GM12874 (cell line): ENCODE results near the gene SNAI3.

ENCODE experiments used
- TF ChIP-seq, protein P1 (sequence below): IDR thresholded peaks from 2 replicates; pipeline ENCODE4 v1.5.1; 2011; ENCODE audit warnings: low read depth, mild to moderate bottlenecking, control low read depth, low read length, moderate library complexity; ENCODE audit not compliant: insufficient read depth

Gene SNAI3

DNA sequence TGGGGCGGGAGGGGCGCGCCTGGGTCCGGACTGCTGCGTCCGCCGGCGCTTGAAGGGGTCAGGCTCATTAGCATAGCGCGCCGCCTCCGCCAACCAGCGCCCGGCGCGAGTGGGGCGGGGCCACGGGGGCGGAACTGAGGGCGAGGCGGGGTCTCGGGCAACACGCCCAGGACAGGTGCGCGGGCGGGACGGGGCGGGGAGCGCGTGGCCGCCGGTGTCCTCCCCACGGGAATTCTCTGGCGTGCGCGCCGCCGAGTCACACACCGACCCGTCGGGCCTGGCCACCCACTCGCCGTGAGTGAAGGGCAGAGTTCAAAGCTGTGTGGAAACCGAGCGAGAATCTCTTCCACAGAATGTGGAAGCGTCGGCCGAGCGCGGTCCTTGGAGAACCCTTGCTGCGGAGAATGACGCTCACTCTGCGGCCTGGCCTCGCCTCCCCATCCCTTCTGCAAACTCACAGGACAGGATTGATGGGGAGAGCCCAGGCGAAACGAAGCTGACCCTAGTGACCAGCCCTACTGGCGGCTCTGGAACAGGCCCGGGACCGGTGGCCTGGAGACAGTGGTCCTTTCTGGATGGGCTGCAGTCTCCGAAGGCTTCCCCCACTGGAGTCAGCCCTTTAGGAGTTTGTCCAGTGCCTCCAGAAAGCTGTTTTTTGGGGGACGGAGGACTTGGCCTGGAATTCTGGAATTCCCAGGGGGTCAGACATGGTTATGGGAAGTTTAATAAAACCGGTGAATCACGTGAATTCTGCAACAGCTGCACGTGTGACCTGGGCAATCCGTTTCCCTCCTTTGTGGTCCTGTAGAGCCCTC is at the start of gene SNAI3:
SNAI3 (minus strand) TSS at position 69 of the 815 bp plus-strand sequence. CDS start 101 bp downstream, outside the sequence.
- TF ChIP-seq, protein P1, sequence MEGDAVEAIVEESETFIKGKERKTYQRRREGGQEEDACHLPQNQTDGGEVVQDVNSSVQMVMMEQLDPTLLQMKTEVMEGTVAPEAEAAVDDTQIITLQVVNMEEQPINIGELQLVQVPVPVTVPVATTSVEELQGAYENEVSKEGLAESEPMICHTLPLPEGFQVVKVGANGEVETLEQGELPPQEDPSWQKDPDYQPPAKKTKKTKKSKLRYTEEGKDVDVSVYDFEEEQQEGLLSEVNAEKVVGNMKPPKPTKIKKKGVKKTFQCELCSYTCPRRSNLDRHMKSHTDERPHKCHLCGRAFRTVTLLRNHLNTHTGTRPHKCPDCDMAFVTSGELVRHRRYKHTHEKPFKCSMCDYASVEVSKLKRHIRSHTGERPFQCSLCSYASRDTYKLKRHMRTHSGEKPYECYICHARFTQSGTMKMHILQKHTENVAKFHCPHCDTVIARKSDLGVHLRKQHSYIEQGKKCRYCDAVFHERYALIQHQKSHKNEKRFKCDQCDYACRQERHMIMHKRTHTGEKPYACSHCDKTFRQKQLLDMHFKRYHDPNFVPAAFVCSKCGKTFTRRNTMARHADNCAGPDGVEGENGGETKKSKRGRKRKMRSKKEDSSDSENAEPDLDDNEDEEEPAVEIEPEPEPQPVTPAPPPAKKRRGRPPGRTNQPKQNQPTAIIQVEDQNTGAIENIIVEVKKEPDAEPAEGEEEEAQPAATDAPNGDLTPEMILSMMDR = no peak

DNA sequence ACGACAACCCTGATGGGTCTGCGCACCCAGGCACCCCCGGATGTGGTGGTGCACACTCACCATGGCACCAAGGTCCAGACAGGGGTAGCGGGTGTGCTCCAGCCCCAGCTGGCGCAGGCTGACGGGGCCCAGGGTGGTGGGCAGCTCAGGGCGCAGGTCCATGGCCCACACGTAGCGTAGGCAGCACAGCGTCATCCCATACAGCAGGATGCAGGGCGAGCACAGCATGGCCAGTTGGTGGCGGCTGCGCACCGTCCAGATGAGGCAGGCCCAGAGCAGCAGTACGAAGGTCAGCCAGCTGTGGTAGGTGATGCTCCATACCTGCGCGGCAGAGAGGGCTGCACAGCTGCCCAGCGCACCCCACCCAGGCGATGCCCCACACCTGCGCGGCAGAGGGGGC is 49.8 kb upstream of the SNAI3 start:
- TF ChIP-seq, protein P1 = no peak

DNA sequence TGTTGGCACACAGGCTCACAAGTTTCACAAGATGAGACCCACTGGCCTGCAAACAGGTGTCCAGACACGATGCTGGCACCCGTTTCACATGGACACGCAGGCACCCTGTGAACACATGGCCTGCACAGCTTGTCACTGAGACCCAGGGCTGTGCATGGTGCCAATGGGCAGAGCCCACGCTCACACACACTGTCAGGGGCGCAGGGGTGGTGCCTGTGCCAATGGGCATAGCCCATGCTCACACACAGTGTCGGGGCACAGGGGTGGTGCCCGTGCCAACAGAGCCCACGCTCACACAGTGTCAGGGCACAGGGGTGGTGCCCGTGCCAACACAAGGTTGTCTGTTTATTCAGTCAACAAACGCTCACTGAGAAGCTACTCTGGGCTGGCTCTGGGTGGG is 49.3 kb upstream of the SNAI3 start:
- TF ChIP-seq, protein P1 = no peak

DNA sequence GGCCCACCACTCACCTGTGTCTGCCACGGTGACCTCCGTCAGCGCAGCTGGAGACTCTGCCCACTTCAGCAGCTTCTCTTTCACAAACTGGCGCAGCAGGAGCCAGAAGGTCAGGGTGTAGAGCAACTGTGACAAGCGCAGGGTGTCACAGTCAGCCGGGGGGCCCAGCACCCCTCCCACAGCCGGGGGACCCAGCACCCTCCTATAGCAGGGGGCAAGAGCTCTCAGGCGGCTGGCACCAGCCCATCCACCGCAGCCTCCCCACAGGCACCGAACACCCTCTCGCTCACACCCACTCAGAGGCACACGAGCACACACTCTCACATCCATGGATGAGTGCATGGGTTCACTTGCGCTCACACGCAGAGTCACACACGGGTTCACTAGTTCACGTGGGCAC is 48.8 kb upstream of the SNAI3 start:
- TF ChIP-seq, protein P1 = no peak

DNA sequence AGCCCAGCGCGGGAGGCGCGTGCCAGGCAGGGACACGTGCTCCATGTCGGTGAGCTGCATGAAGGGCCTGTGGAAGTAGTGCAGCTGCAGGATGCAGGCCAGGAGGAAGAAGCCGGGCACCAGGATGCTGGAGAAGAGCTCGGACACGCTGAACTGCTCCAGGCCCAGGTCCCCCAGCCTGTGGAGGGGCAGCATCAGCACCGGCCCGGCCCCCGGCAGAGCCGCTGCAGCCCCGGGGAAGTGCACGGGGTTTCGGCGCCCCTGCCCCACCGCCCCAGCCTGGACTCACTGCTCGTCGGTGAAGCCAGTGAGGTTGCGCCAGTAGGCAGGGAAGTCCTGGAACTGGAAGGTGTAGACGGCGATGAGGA is 48.0 kb upstream of the SNAI3 start:
- TF ChIP-seq, protein P1 = no peak

DNA sequence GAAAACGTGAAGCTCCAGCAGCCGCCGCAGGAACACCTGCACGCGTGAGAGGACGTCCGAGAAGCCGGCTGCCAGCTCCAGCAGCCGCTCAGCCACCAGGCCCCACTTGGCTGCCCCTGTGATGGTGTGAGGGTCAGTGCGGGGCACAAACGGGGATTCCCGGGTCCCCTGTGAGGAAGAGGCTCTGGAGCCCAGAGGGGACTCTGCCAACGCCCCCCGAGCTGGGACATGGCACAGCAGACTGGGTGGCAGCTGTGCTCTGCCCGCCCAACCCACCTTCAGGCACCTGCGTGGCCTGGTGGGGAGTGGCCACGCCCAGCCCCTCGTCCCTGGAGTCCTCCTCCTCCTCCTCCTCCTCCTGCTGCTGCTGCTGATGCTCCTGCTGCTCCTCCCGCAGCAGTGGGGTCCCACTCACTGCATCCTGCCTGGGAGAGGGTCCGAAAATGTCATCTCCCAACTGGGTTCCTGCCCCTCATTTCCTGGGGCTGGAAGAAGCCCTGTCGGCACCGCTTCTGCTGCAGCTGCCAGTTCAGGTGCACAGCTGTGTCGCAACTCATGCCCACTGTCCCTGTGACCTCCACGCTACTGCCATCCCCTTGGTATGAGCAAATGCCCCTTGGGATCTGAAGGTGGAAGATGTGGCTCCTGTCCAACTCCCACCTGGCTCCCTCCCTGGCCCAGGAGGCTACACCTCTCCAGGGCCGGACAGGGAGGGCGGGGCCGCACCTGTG is 47.5 kb upstream of the SNAI3 start:
- TF ChIP-seq, protein P1 = no peak

DNA sequence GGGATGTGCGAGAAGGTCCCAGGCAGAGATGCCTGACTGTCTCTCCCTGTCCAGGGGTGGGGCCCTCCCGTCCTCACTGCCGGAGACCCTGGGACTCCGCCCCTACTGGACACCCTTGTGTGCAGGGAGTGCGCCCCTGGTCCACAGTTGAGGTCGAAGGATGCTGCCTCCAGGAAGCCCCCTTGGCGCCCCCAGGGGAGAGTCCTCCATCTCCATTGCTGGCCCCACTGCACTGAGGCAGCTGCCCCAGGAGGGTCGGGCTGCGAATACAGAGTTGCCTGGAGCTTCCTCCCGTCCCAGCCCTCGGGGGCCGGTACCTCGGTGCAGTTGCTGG is 46.6 kb upstream of the SNAI3 start:
- TF ChIP-seq, protein P1 = no peak
